Mucosa of rectum (tissue), 2 donors: Measurements from ENCODE around the gene RIPK3.

Source experiments
- H3K27ac ChIP-seq, 2 donors: one replicate each; pipeline ENCODE4 v1.7.0; 2013; ENCODE audit warnings: inconsistent platforms in 2 of 2, low read depth in 2 of 2, low read length in 2 of 2
- H3K27me3 ChIP-seq, 2 donors: one replicate each; pipeline ENCODE4 v1.7.0; 2013; ENCODE audit warnings: low read length in 2 of 2; ENCODE audit not compliant: control insufficient read depth in 2 of 2, insufficient read depth in 2 of 2
- H3K36me3 ChIP-seq, 2 donors: one replicate each; pipeline ENCODE4 v1.7.0; 2013; ENCODE audit warnings: low read length in 2 of 2; ENCODE audit not compliant: control insufficient read depth in 2 of 2, insufficient read depth in 2 of 2
- H3K4me1 ChIP-seq, 2 donors: one replicate each; pipeline ENCODE4 v1.7.0; 2013; ENCODE audit warnings: low read length in 2 of 2, mild to moderate bottlenecking in 1 of 2; ENCODE audit not compliant: control insufficient read depth in 2 of 2, insufficient read depth in 2 of 2
- H3K4me3 ChIP-seq, 2 donors: one replicate each; pipeline ENCODE4 v1.7.0; 2013; ENCODE audit warnings: low read length in 2 of 2
- H3K9ac ChIP-seq, 2 donors: one replicate each; pipeline ENCODE4 v1.7.0; 2013; ENCODE audit warnings: low read length in 2 of 2, low read depth in 1 of 2, mild to moderate bottlenecking in 1 of 2
- H3K9me3 ChIP-seq, 2 donors: one replicate each; pipeline ENCODE4 v1.7.0; 2013; ENCODE audit warnings: low read length in 2 of 2; ENCODE audit not compliant: control insufficient read depth in 2 of 2
- donor health status: healthy.
- donor health status: Normal muscosa, but diverticular disease.

The RIPK3 gene

GRCh38 chr14:24293525-24293924, 46.3 kb downstream of the RIPK3 start:
- Histone ChIP-seq H3K9me3 (no peaks in the 10 kb centered on the region), H3K9ac (no peak overlapping the region), H3K27ac (no peak overlapping the region), H3K4me3 (no peak overlapping the region), H3K4me1 (peaks cover 0 to 4% of the 10 kb centered on the region in 2 donors), H3K36me3 (peaks cover 41 to 50% of the 10 kb centered on the region in 2 donors), H3K27me3 (no peaks in the 10 kb centered on the region)

GRCh38 chr14:24292118-24292807, 47.5 kb downstream of the RIPK3 start:
- Histone ChIP-seq H3K36me3 (peaks cover 41 to 50% of the 10 kb centered on the region in 2 donors), H3K9ac (no peak overlapping the region)

GRCh38 chr14:24291446-24292117, 48.2 kb downstream of the RIPK3 start:
- no peak overlapping the region for H3K9ac ChIP-seq
- peaks cover 41 to 50% of the 10 kb centered on the region in 2 donors for H3K36me3 ChIP-seq
- no peaks in the 10 kb centered on the region for H3K27me3 ChIP-seq
- no peak overlapping the region for H3K27ac ChIP-seq
- no peaks in the 10 kb centered on the region for H3K9me3 ChIP-seq
- no peak overlapping the region for H3K4me3 ChIP-seq
- no peaks in the 10 kb centered on the region for H3K4me1 ChIP-seq

More at GRCh38 chr14:24292118-24292807, 47.5 kb downstream of the RIPK3 start:
- H3K9me3 ChIP-seq: no peaks in the 10 kb centered on the region
- H3K27ac ChIP-seq: no peak overlapping the region
- no peaks in the 10 kb centered on the region for H3K4me1 ChIP-seq
- H3K4me3 ChIP-seq: no peak overlapping the region
- H3K27me3 ChIP-seq: no peaks in the 10 kb centered on the region

- Histone ChIP-seq H3K27me3 (no peaks in the 10 kb centered on the region), H3K4me1 (no peaks in the 10 kb centered on the region), H3K9me3 (no peaks in the 10 kb centered on the region), H3K27ac (no peak overlapping the region), H3K36me3 (peaks cover 34 to 42% of the 10 kb centered on the region in 2 donors), H3K9ac (no peak overlapping the region), H3K4me3 (no peak overlapping the region)
These were observed 49.0 kb downstream of the RIPK3 start for GRCh38 chr14:24290746-24291145.

- Histone ChIP-seq H3K36me3 (peaks cover 30 to 36% of the 10 kb centered on the region in 2 donors), H3K4me1 (no peaks in the 10 kb centered on the region), H3K4me3 (no peak overlapping the region), H3K27ac (no peak overlapping the region), H3K27me3 (no peaks in the 10 kb centered on the region), H3K9ac (no peak overlapping the region), H3K9me3 (no peaks in the 10 kb centered on the region)
These were observed 50.0 kb downstream of the RIPK3 start for GRCh38 chr14:24289649-24290280.

GRCh38 chr14:24286996-24287395, 52.8 kb downstream of the RIPK3 start:
- Histone ChIP-seq H3K4me1 (no peaks in the 10 kb centered on the region), H3K9ac (no peak overlapping the region), H3K4me3 (no peak overlapping the region), H3K27ac (no peak overlapping the region), H3K9me3 (no peaks in the 10 kb centered on the region), H3K27me3 (no peaks in the 10 kb centered on the region), H3K36me3 (peaks cover 23 to 25% of the 10 kb centered on the region in 2 donors)
